ENCODE data around the gene BLNK.

BLNK gene

DNA sequence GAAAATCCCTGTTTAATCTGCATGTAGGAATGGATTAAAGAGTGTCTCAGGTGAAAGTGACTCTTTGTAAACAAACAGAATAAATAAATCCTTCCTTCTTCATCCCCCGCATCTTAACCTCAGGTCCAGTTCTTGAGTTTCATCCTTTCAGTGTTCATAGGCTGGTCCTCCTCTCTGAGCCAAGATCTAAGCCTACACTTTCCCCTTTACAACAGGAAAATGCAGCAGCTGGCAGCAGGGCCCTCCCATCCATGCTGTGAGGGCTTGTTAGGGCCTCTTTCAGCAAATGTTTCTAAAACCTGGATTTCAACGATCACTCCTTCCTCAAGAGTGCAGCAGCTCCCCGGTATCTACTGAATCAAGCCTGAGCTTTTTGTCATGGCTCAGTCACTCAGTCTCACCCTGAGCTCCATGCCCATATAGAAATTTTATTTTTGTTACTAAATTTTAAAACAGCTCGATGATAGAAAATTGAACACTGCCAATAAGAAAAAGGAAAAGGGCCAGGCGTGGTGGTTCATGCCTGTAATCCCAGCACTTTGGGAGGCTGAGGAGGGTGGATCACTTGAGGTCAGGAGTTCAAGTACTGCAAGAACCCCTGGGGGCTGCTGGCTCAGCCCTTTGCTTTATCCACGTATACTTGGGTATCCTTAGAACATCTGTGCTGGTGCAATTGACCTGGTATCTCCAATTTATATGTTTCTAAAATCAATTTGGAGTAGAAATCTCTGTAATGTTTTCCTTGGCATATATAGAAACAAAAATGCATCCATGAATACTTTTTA lies 15.6 kb downstream of the BLNK start:
- TF ChIP-seq, protein P1, sequence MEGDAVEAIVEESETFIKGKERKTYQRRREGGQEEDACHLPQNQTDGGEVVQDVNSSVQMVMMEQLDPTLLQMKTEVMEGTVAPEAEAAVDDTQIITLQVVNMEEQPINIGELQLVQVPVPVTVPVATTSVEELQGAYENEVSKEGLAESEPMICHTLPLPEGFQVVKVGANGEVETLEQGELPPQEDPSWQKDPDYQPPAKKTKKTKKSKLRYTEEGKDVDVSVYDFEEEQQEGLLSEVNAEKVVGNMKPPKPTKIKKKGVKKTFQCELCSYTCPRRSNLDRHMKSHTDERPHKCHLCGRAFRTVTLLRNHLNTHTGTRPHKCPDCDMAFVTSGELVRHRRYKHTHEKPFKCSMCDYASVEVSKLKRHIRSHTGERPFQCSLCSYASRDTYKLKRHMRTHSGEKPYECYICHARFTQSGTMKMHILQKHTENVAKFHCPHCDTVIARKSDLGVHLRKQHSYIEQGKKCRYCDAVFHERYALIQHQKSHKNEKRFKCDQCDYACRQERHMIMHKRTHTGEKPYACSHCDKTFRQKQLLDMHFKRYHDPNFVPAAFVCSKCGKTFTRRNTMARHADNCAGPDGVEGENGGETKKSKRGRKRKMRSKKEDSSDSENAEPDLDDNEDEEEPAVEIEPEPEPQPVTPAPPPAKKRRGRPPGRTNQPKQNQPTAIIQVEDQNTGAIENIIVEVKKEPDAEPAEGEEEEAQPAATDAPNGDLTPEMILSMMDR (IDR thresholded peaks at IDR 0.05; ENCODE audit: extremely low read depth, insufficient read depth, missing control alignments), result no peak
- in situ Hi-C loops (cut with MboI; ENCODE audit: low pct_unique_long_range_greater_than_20kb, low sequenced_read_pairs, unreplicated experiment), result no loop called here
- no peak for DNase-seq (ENCODE audit: low spot score)

DNA sequence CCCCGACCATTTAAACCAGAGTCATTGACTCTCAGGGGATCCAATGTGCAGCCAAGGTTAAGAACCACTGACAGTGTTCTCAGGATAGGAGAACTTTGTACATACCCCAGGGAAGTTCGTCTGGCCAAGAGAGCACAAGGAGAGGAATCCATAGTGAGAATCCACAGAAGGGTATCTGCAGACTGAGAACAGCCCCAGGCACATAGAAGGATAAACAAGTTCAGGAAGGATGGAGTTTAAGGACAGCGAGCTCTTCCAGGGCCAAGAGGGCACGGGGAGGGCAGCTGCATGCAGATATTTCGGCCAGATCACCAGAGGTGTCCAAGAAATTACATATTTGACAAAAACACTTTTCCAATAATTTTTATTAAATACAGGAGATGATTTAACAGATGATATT lies 16.4 kb downstream of the BLNK start:
- TF ChIP-seq, protein P1 (IDR thresholded peaks at IDR 0.05; ENCODE audit: extremely low read depth, insufficient read depth, missing control alignments), result no peak
- no peak for DNase-seq (ENCODE audit: low spot score)
- in situ Hi-C loops (cut with MboI; ENCODE audit: low pct_unique_long_range_greater_than_20kb, low sequenced_read_pairs, unreplicated experiment), result no loop called here

DNA sequence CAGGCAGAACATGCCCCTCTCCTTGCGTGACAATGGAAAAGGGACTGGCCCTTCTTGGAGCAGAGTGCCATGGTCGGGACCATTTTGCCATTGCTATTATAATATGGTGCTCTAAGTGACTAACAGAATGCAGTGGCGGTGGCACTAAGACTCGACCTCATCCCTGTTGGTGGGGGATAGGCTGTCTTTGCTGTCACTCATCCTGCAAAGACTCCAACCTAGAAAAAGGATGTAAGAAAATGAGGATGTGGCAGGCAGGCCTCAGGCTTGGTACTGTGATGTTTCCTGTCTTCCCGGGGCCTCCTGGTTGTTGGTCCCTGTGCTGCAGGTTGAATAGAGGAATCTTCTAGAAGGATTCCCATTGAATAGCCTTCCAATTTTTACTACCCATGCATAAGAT lies 18.6 kb downstream of the BLNK start:
- in situ Hi-C loops (cut with MboI; ENCODE audit: low pct_unique_long_range_greater_than_20kb, low sequenced_read_pairs, unreplicated experiment), result no loop called here
- no peak for DNase-seq (ENCODE audit: low spot score)
- TF ChIP-seq, protein P1 (IDR thresholded peaks at IDR 0.05; ENCODE audit: extremely low read depth, insufficient read depth, missing control alignments), result no peak

DNA sequence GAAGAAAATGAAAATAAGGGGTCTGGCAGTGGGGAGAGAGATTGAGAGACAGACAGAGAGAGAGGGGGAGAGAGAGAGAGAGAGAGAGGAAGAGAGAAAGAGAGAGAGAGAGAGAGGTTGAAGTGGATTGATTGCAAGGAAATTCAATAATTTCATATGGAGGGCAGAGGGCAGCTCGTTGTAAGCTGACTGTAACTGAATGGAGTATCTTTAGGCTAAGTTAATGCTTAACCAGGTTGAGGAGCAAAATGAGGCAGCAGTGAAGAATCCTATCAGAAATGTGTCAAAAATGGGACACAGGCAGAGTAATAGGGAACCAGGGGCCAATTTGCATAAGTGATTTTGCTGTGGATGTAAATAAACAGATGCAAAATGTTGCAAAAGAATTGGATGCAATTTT lies 21.0 kb downstream of the BLNK start:
- TF ChIP-seq, protein P1 (IDR thresholded peaks at IDR 0.05; ENCODE audit: extremely low read depth, insufficient read depth, missing control alignments), result no peak
- in situ Hi-C loops (cut with MboI; ENCODE audit: low pct_unique_long_range_greater_than_20kb, low sequenced_read_pairs, unreplicated experiment), result no loop called here

DNA sequence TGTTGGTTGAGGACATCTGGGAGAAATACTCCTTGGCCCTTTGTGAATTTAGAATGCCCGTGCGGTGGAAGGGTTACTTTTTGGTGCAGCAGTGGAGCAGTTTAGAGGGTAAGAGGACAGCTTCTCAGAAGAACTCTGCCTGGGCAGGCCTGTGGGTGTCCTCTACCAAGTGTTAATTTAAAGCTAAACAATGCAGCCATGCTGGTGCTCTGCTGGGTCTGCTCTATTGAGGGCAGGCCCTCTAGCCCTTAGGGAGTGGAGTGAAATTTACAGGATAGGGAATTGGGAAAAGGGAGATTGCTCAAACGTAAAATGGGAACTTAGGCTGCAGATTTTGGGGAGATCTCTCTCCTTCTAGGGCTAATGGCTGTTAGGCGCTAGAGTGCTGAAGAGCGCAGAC lies 22.1 kb downstream of the BLNK start:
- TF ChIP-seq, protein P1 (IDR thresholded peaks at IDR 0.05; ENCODE audit: extremely low read depth, insufficient read depth, missing control alignments), result no peak
- DNase-seq (ENCODE audit: low spot score), result no peak
- in situ Hi-C loops (cut with MboI; ENCODE audit: low pct_unique_long_range_greater_than_20kb, low sequenced_read_pairs, unreplicated experiment), result no loop called here

More for the DNA sequence above, 21.0 kb downstream of the BLNK start:
- DNase-seq (ENCODE audit: low spot score), result no peak

DNA sequence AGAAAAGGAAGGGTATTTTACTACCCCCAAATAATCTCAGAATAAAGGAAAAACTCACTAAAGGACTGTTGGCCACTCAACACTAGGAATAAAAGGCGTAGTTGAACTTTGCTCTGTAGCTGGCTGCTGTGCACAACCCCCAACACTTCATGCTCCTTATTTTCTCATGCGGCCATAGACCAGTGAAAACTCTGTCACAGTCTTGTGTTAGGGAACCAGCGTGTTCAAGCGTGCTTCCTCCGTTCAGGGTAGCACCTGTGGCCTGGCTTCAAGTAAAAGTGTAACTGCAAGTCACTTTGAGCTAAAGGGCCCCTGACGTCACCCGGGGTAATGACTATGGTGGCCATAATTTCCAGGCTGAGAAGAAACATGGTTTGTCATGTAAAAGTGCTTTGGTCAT lies 27.0 kb downstream of the BLNK start:
- DNase-seq (ENCODE audit: low spot score), result peak; percentile 67
- in situ Hi-C loops (cut with MboI; ENCODE audit: low pct_unique_long_range_greater_than_20kb, low sequenced_read_pairs, unreplicated experiment), result no loop called here
- TF ChIP-seq, protein P1 (IDR thresholded peaks at IDR 0.05; ENCODE audit: extremely low read depth, insufficient read depth, missing control alignments), result no peak

Measured in GM13977 (cell line).